MCF 10A (cell line): ENCODE data around the gene UFSP1. TPM values are rescaled to one million over a fixed set of nuclear protein-coding genes. Genes with fewer than 3 reads are reported as not detected.

Experiments used
- BruUV-seq: library from RNA; stranded (reverse); fragments of 400-500 nt; replicated peaks from 2 replicates; lab custom pipeline; 2021; lab: Mats Ljungman, UMichigan
- CTCF ChIA-PET: fragments of 300-600 bp; sonication (Branson Sonifier 250); formaldehyde crosslinking; extraction: SDS; loops from one replicate; lab custom pipeline; 2021; ENCODE audit warnings: antibody characterized with exemption, inconsistent platforms; lab: Yijun Ruan, JAX
- POLR2A ChIA-PET: fragments of 300-600, 350-650 bp; sonication (Branson Sonifier 250); formaldehyde crosslinking; extraction: SDS; loops from one replicate; lab custom pipeline; 2020; ENCODE audit warnings: antibody characterized with exemption, inconsistent platforms; lab: Yijun Ruan, JAX
- DNase-seq: peaks from one replicate; pipeline ENCODE4 v3.0.0-alpha.2; 2018; ENCODE audit not compliant: unreplicated experiment
- H3K27ac Mint-ChIP-seq: one replicate; pipeline ENCODE4 v1.8.0; 2022; ENCODE audit warnings: mild to moderate bottlenecking, low read depth, mixed read lengths; ENCODE audit not compliant: unreplicated experiment
- H3K27me3 Mint-ChIP-seq: one replicate; pipeline ENCODE4 v1.8.0; 2022; ENCODE audit warnings: mixed read lengths; ENCODE audit not compliant: insufficient read depth, unreplicated experiment
- H3K36me3 Mint-ChIP-seq: one replicate; pipeline ENCODE4 v1.8.0; 2022; ENCODE audit warnings: mild to moderate bottlenecking, moderate library complexity, mixed read lengths; ENCODE audit not compliant: insufficient read depth, unreplicated experiment
- H3K4me1 Mint-ChIP-seq: one replicate; pipeline ENCODE4 v1.8.0; 2022; ENCODE audit warnings: mixed read lengths; ENCODE audit not compliant: insufficient read depth, unreplicated experiment
- H3K4me3 Mint-ChIP-seq: one replicate; pipeline ENCODE4 v1.8.0; 2022; ENCODE audit warnings: mild to moderate bottlenecking, moderate library complexity, mixed read lengths; ENCODE audit not compliant: unreplicated experiment
- H3K9me3 Mint-ChIP-seq: one replicate; pipeline ENCODE4 v1.8.0; 2022; ENCODE audit warnings: mixed read lengths; ENCODE audit not compliant: unreplicated experiment
- CTCF ChIP-seq: fragments of 200-600 bp; IDR thresholded peaks from one replicate; pipeline ENCODE4 v1.8.0; 2022; ENCODE audit warnings: antibody characterized with exemption, mild to moderate bottlenecking; ENCODE audit not compliant: unreplicated experiment
- intact Hi-C: fragments of 100-400 bp; cut with micrococcal nuclease; formaldehyde crosslinking; loops from 2 replicates; pipeline ENCODE4 v1.14.1; 2022
- total RNA-seq: library from RNA; stranded (reverse); gene quantifications from 2 replicates; pipeline ENCODE4 v1.2.3, GENCODE V29; 2022

Gene UFSP1
- total RNA-seq, 1 experiment from 2014 or later = 2.8 TPM

GRCh38 chr7:100892364-100893317 lies 3.1 kb upstream of the UFSP1 start:
- CTCF ChIA-PET = interaction anchor here (0.6 to 3.9 kb wide), 5 partner anchors 167 to 294 kb away, joined by 3 to 47 read pairs (median 3); no protein-coding TSS in a partner anchor

GRCh38 chr7:100891568-100892247 lies 2.2 kb upstream of the UFSP1 start:
- TF ChIP-seq CTCF = no peak
- DNase-seq = peak; percentile 52
- no TSS peak for BruUV-seq
- H3K4me3 Mint-ChIP-seq = peak overlapping the region; percentile 51
- intact Hi-C loops = no loop called here
- peaks cover 13% of the 10 kb centered on the region for H3K27me3 Mint-ChIP-seq
- no peaks in the 10 kb centered on the region for H3K9me3 Mint-ChIP-seq
- peaks cover 13% of the 10 kb centered on the region for H3K36me3 Mint-ChIP-seq
- H3K4me1 Mint-ChIP-seq = peaks cover 28% of the 10 kb centered on the region
- POLR2A ChIA-PET = interaction anchor here (1.4 to 6.5 kb wide), 2 partner anchors 16 to 193 kb away, joined by 3 to 157 read pairs; partner anchors contain the start of genes SRRT and TRIM56
- no peak overlapping the region for H3K27ac Mint-ChIP-seq
- CTCF ChIA-PET = interaction anchor here (0.6 to 1.1 kb wide), 4 partner anchors 166 to 820 kb away, joined by 3 to 6 read pairs (median 4); no protein-coding TSS in a partner anchor

More at GRCh38 chr7:100892364-100893317, 3.1 kb upstream of the UFSP1 start:
- Mint-ChIP-seq H3K4me3 (no peak overlapping the region), H3K4me1 (peaks cover 28% of the 10 kb centered on the region), H3K36me3 (peaks cover 4% of the 10 kb centered on the region), H3K27me3 (peaks cover 16% of the 10 kb centered on the region), H3K9me3 (no peaks in the 10 kb centered on the region), H3K27ac (no peak overlapping the region)
- no peak for TF ChIP-seq CTCF
- intact Hi-C loops = no loop called here
- POLR2A ChIA-PET = no interaction called here
- DNase-seq = no peak
- BruUV-seq = no TSS peak

GRCh38 chr7:100890653-100891567 lies 1.4 kb upstream of the UFSP1 start:
- H3K4me1 Mint-ChIP-seq = peaks cover 23% of the 10 kb centered on the region
- H3K9me3 Mint-ChIP-seq = no peaks in the 10 kb centered on the region
- H3K4me3 Mint-ChIP-seq = peak overlapping the region; percentile 90
- TF ChIP-seq CTCF = no peak
- H3K27ac Mint-ChIP-seq = peak overlapping the region; percentile 83
- no peak for DNase-seq
- H3K27me3 Mint-ChIP-seq = peaks cover 5% of the 10 kb centered on the region
- intact Hi-C loops = no loop called here
- ChIA-PET POLR2A (interaction anchor here (0.8 to 6.5 kb wide), 14 partner anchors 15 to 354 kb away, joined by 3 to 157 read pairs (median 7); partner anchors contain the start of genes FIS1, PLOD3, POP7 and SLC12A9), CTCF (interaction anchor here (0.6 to 1.2 kb wide), 6 partner anchors 166 to 819 kb away, joined by 3 to 6 read pairs (median 4); partner anchors contain the start of genes FIS1 and POP7)
- peaks cover 21% of the 10 kb centered on the region for H3K36me3 Mint-ChIP-seq
- no TSS peak for BruUV-seq
